B cell (primary cell): Measurements from ENCODE around the gene PNISR. TPM values are rescaled to one million over a fixed set of nuclear protein-coding genes. Genes with fewer than 3 reads are reported as not detected.
A peak's percentile ranks its signal among the peaks of the same experiment; 100 is the strongest.

Experiments used
- ATAC-seq: fragments of 200-7000 bp; cut with Tn5 transposase; one replicate; pipeline ENCODE4 v1.10.0; 2021; ENCODE audit warnings: low read depth, mild to moderate bottlenecking, moderate number of reproducible peaks, moderate library complexity
- CTCF ChIA-PET: fragments of 350-600 bp; sonication (Branson Sonifier 250); formaldehyde crosslinking; loops from one replicate; lab custom pipeline; 2021; ENCODE audit warnings: antibody characterized with exemption, inconsistent platforms; lab: Charles Lee
- POLR2A ChIA-PET: fragments of 350-600 bp; sonication (Branson Sonifier 250); formaldehyde crosslinking; loops from one replicate; lab custom pipeline; 2021; ENCODE audit warnings: antibody characterized with exemption; lab: Charles Lee
- DNase-seq: peaks from one replicate; pipeline ENCODE4 v3.0.0; 2013
- H2AFZ ChIP-seq: 2 replicates; pipeline ENCODE4 v1.6.1; 2012; ENCODE audit warnings: mild to moderate bottlenecking, low read depth, low read length; ENCODE audit not compliant: insufficient read depth, poor library complexity, severe bottlenecking
- H3K27ac ChIP-seq, 2 donors: 1 replicate in 1 of 2; 2 replicates in 1 of 2; pipeline ENCODE4 v1.5.1; 2012 to 2013; ENCODE audit warnings: low read length in 2 of 2, mild to moderate bottlenecking in 2 of 2, moderate library complexity in 1 of 2
- H3K27me3 ChIP-seq, 4 experiments: fragments of 200-600 bp in 1 of 4; sonication (generic) in 1 of 4; replicated peaks in 1 of 4; 1 replicate in 2 of 4; 2 replicates in 2 of 4; pipeline versions ENCODE4 v1.6.1 to v1.7.0; 2013 to 2016; ENCODE audit warnings: low read length in 3 of 4, mild to moderate bottlenecking in 2 of 4, mixed read lengths in 1 of 4, moderate library complexity in 1 of 4; ENCODE audit not compliant: insufficient read depth in 4 of 4, control insufficient read depth in 3 of 4; ENCODE audit errors: control extremely low read depth in 1 of 4
- H3K36me3 ChIP-seq, 2 experiments: replicated peaks in 1 of 2; 1 replicate in 1 of 2; 2 replicates in 1 of 2; pipeline versions ENCODE4 v1.6.1 to v1.7.1; 2013; ENCODE audit warnings: low read length in 1 of 2; ENCODE audit not compliant: insufficient read depth in 2 of 2, control insufficient read depth in 1 of 2; ENCODE audit errors: control extremely low read depth in 1 of 2, extremely low read depth in 1 of 2
- H3K4me1 ChIP-seq, 2 donors: fragments of 200-600 bp in 1 of 2; sonication (generic) in 1 of 2; 1 replicate in 1 of 2; 2 replicates in 1 of 2; pipeline versions ENCODE4 v1.5.1 to v1.6.1; 2013 to 2017; ENCODE audit warnings: low read length in 2 of 2; ENCODE audit not compliant: control insufficient read depth in 2 of 2, insufficient read depth in 2 of 2
- H3K4me2 ChIP-seq: replicated peaks from 2 replicates; pipeline ENCODE3; 2012; ENCODE audit warnings: mild to moderate bottlenecking, low read depth, low read length; ENCODE audit not compliant: poor library complexity, severe bottlenecking
- H3K4me3 ChIP-seq, 5 experiments: fragments of 200-600 bp in 1 of 5; sonication (generic) in 1 of 5; 1 replicate in 3 of 5; 2 replicates in 2 of 5; pipeline versions ENCODE4 v1.5.1 to v1.7.0; 2011 to 2016; ENCODE audit warnings: low read length in 4 of 5, mild to moderate bottlenecking in 4 of 5, low read depth in 2 of 5, control low read depth in 1 of 5, moderate library complexity in 1 of 5; ENCODE audit not compliant: insufficient read depth in 1 of 5; ENCODE audit errors: control extremely low read depth in 1 of 5, extremely low read depth in 1 of 5
- H3K79me2 ChIP-seq: fragments of 200-600 bp; sonication (generic); one replicate; pipeline ENCODE4 v1.6.0; 2016; ENCODE audit warnings: low read length; ENCODE audit not compliant: control insufficient read depth, insufficient read depth
- H3K9ac ChIP-seq: fragments of 200-600 bp; sonication (generic); 2 replicates; pipeline ENCODE4 v1.6.1; 2017; ENCODE audit warnings: mild to moderate bottlenecking, low read length, moderate library complexity
- H3K9me3 ChIP-seq, 3 donors: one replicate each; pipeline versions ENCODE4 v1.6.1 to v1.7.1; 2013; ENCODE audit warnings: low read length in 2 of 3; ENCODE audit not compliant: control insufficient read depth in 2 of 3, insufficient read depth in 1 of 3; ENCODE audit errors: control extremely low read depth in 1 of 3
- H4K20me1 ChIP-seq: 2 replicates; pipeline ENCODE4 v1.6.0; 2012; ENCODE audit warnings: mild to moderate bottlenecking, low read length; ENCODE audit not compliant: insufficient read depth, control insufficient read depth, poor library complexity, severe bottlenecking
- H3K27ac Mint-ChIP-seq: one replicate; pipeline ENCODE4 v1.8.0; 2021; ENCODE audit warnings: mixed read lengths
- H3K27me3 Mint-ChIP-seq: one replicate; pipeline ENCODE4 v1.8.0; 2021; ENCODE audit warnings: mixed read lengths
- H3K4me1 Mint-ChIP-seq: one replicate; pipeline ENCODE4 v1.8.0; 2021; ENCODE audit warnings: mixed read lengths
- H3K4me3 Mint-ChIP-seq: one replicate; pipeline ENCODE4 v1.8.0; 2021; ENCODE audit warnings: mixed read lengths
- H3K9me3 Mint-ChIP-seq: one replicate; pipeline ENCODE4 v1.8.0; 2022; ENCODE audit warnings: mixed read lengths; ENCODE audit not compliant: insufficient read depth
- EZH2 ChIP-seq: IDR thresholded peaks from 2 replicates; pipeline ENCODE4 v1.6.1; 2012; ENCODE audit warnings: borderline replicate concordance, low read depth, mild to moderate bottlenecking, moderate library complexity, low read length; ENCODE audit not compliant: insufficient read depth, poor library complexity, severe bottlenecking
- WGBS: methylation state at CpG from one replicate; pipeline ENCODE4 v1.1.5; 2013; ENCODE audit warnings: missing lambda C conversion rate; ENCODE audit not compliant: insufficient coverage; 5-methylcytosine and 5-hydroxymethylcytosine counted together
- intact Hi-C: fragments of 100-400 bp; cut with micrococcal nuclease; formaldehyde crosslinking; loops from one replicate; pipeline ENCODE4 v1.10.0; 2022
- polyA plus RNA-seq: library from polyadenylated mRNA; depleted of rRNA; stranded (reverse); fragments of >200 nt; gene quantifications from 2 replicates; pipeline ENCODE4 v1.2.3, GENCODE V29; 2012
- total RNA-seq, 2 donors: library from RNA; stranded (reverse); fragments of 120-200 nt in 1 of 2; gene quantifications; 1 replicate in 1 of 2; 2 replicates in 1 of 2; pipeline versions ENCODE4 v1.2.3 to v1.2.4, GENCODE V29; 2013 to 2022
- TF ChIP-seq, protein P1 (sequence below): fragments of 200-600 bp; IDR thresholded peaks from one replicate; pipeline ENCODE4 v1.8.0; 2022; ENCODE audit warnings: antibody characterized with exemption, mild to moderate bottlenecking

Gene PNISR
- total and polyA plus RNA-seq, 2 donors (not counting 1 experiment from before 2014, with no cell fraction given) = 84.5 to 403 TPM

DNA sequence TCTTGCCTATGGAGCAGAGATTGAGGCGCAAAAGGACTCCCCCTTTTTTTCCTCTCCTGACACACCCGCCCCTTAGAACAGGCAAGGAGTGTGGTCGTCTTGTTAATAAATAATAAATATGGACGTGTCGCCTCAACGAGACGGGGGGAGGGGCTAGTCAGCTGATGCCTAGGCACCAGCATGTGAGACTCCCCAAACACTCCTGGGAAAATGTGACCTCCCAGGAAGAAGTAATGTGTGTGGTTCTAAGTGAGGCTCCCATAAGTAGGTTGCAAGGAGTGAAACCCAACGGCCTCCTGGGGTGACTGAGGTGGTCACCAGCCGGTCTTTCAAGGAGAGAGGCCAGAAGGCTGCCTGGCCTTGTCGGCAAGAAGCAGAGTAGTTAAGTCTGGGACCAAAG lies 74.5 kb downstream of the PNISR start:
- ChIA-PET POLR2A (no interaction called here), CTCF (no interaction called here)
- WGBS = 53% methylated on average over 2 of the region's 10 CpGs
- H4K20me1 ChIP-seq = no peaks in the 10 kb centered on the region
- no peaks in the 10 kb centered on the region for H3K9me3 Mint-ChIP-seq
- no peak overlapping the region for H3K4me2 ChIP-seq
- intact Hi-C loops = no loop called here
- H3K27me3 Mint-ChIP-seq = peaks cover 69% of the 10 kb centered on the region
- H3K27ac Mint-ChIP-seq = no peak overlapping the region
- peaks cover 4% of the 10 kb centered on the region for H3K4me1 Mint-ChIP-seq
- no peak overlapping the region for H3K4me3 ChIP-seq
- peaks cover 0 to 54% (median 29%) of the 10 kb centered on the region in 4 experiments for H3K27me3 ChIP-seq
- H3K9me3 ChIP-seq = peaks cover 0 to 5% (median 0%) of the 10 kb centered on the region in 3 donors
- H3K9ac ChIP-seq = no peak overlapping the region
- TF ChIP-seq, protein P1, sequence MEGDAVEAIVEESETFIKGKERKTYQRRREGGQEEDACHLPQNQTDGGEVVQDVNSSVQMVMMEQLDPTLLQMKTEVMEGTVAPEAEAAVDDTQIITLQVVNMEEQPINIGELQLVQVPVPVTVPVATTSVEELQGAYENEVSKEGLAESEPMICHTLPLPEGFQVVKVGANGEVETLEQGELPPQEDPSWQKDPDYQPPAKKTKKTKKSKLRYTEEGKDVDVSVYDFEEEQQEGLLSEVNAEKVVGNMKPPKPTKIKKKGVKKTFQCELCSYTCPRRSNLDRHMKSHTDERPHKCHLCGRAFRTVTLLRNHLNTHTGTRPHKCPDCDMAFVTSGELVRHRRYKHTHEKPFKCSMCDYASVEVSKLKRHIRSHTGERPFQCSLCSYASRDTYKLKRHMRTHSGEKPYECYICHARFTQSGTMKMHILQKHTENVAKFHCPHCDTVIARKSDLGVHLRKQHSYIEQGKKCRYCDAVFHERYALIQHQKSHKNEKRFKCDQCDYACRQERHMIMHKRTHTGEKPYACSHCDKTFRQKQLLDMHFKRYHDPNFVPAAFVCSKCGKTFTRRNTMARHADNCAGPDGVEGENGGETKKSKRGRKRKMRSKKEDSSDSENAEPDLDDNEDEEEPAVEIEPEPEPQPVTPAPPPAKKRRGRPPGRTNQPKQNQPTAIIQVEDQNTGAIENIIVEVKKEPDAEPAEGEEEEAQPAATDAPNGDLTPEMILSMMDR = no peak
- TF ChIP-seq EZH2 = no peak
- H2AFZ ChIP-seq = no peak overlapping the region
- H3K27ac ChIP-seq = no peak overlapping the region
- no peaks in the 10 kb centered on the region for H3K36me3 ChIP-seq
- no peak for DNase-seq
- H3K4me3 Mint-ChIP-seq = no peak overlapping the region
- peaks cover 4 to 6% of the 10 kb centered on the region in 2 donors for H3K4me1 ChIP-seq
- no peaks in the 10 kb centered on the region for H3K79me2 ChIP-seq
- no peak for ATAC-seq

DNA sequence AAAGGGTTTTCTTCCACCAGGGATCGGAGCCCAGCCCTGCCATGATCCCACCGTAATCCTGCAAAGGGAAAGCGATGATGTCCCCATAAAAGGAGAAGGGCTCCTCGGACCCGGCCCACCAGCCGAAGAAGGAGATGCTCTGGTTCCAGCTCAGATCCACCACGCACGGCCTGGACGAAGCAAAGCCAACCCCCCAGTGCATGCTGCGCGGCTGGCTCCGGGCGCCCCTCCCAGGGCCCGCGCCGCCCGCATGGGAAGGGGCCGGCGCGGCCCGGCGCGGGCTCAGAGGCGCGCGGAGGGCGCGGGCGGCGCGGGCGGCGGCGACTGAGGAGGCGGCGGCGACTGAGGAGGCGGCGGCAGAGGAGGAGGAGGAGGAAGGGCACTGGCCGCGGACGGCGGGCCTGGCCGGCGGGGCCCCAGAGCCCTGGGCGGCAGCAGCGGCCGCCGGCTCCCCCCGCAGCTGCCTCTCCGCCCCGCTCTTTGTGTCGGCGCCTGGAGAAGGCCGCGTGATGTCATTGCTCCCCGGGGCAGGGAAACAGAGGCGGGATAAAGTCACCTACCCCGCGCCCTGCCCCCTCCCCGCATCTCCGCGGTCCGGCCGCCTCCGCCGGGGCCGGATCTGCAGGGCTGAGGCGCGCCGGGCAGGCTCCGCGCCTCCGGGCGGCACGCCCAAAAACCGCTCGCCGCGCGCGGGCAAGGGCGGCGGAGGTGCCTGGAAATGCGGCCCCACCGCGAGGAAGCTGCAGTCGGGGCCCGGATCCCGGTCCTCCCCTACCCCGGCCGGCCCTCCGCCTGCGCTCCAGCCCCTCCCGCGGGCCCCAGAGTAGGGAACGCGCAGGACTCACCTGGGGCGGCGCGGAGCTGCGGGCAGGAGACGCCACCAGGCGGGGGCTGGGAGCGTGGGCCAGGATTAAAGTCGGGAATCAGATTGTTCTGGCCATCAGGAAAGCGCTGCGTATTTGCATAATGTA lies 75.7 kb downstream of the PNISR start, which contains the start of gene FAXC:
TSS of gene FAXC (minus strand) at position 504 of the 971 bp plus-strand sequence. CDS start at position 202, 302 bp downstream.
- no peaks in the 10 kb centered on the region for H3K79me2 ChIP-seq
- peak within 1 kb of the TSS; percentile 28 for H2AFZ ChIP-seq
- peak within 1 kb of the TSS; percentile 66 for H3K4me2 ChIP-seq
- 2% methylated on average over 102 of the region's 108 CpGs for WGBS
- DNase-seq (peak; percentile 5), ATAC-seq (no peak)
- no peaks in the 10 kb centered on the region for H3K9me3 Mint-ChIP-seq
- H3K4me1 Mint-ChIP-seq = peaks cover 4% of the 10 kb centered on the region
- H3K27ac Mint-ChIP-seq = no peak within 1 kb of the TSS
- CTCF ChIA-PET = no interaction called here
- H3K27ac ChIP-seq = no peak within 1 kb of the TSS
- no peaks in the 10 kb centered on the region for H3K36me3 ChIP-seq
- POLR2A ChIA-PET = no interaction called here
- H4K20me1 ChIP-seq = no peaks in the 10 kb centered on the region
- peaks cover 0 to 46% (median 26%) of the 10 kb centered on the region in 4 experiments for H3K27me3 ChIP-seq
- H3K9ac ChIP-seq = peak within 1 kb of the TSS; percentile 15
- H3K27me3 Mint-ChIP-seq = peaks cover 62% of the 10 kb centered on the region
- H3K4me1 ChIP-seq = peaks cover 4 to 6% of the 10 kb centered on the region in 2 donors
- peak within 1 kb of the TSS in 3 of 5 experiments; percentile 2 to 24 (median 15) for H3K4me3 ChIP-seq
- H3K9me3 ChIP-seq = peaks cover 0 to 5% (median 0%) of the 10 kb centered on the region in 3 donors
- H3K4me3 Mint-ChIP-seq = peak within 1 kb of the TSS; percentile 57
- intact Hi-C loops = no loop called here
- TF ChIP-seq, protein P1 = no peak
- TF ChIP-seq EZH2 = no peak
